Measurements from ENCODE around the gene PGR.

The PGR gene

GRCh38 chr11:101129203-101129943 is at the start of gene PGR:
PGR (minus strand) TSS chr11:101129813; CDS start chr11:101129070, 743 bp downstream.
- DNase-seq = no peak

GRCh38 chr11:101176381-101176780 is 46.8 kb upstream of the PGR start:
- DNase-seq = no peak

- no peak for DNase-seq
These were observed 40.3 kb upstream of the PGR start for GRCh38 chr11:101169944-101170343.

GRCh38 chr11:101166038-101166437 is 36.4 kb upstream of the PGR start:
- no peak for DNase-seq

- DNase-seq = no peak
These were observed 28.5 kb upstream of the PGR start for GRCh38 chr11:101158119-101158518.

GRCh38 chr11:101138245-101138930 is 8.8 kb upstream of the PGR start:
- no peak for DNase-seq

GRCh38 chr11:101133190-101133589 is 3.6 kb upstream of the PGR start:
- no peak for DNase-seq

GRCh38 chr11:101128571-101129202 is 926 bp downstream of the PGR start:
- DNase-seq = no peak

- no peak for DNase-seq
These were observed 1.7 kb downstream of the PGR start for GRCh38 chr11:101127699-101128570.

- DNase-seq = no peak
These were observed 2.4 kb downstream of the PGR start for GRCh38 chr11:101127197-101127698.

- no peak for DNase-seq
These were observed 2.9 kb downstream of the PGR start for GRCh38 chr11:101126551-101127196.

GRCh38 chr11:101115671-101116160 is 13.9 kb downstream of the PGR start:
- DNase-seq = no peak

GRCh38 chr11:101113540-101113939 is 16.1 kb downstream of the PGR start:
- DNase-seq = no peak

GRCh38 chr11:101104716-101105115 is 24.9 kb downstream of the PGR start:
- DNase-seq = no peak

GRCh38 chr11:101103433-101103832 is 26.2 kb downstream of the PGR start:
- no peak for DNase-seq

GRCh38 chr11:101100601-101101000 is 29.0 kb downstream of the PGR start:
- DNase-seq = no peak

GRCh38 chr11:101096036-101096704 is 33.4 kb downstream of the PGR start:
- no peak for DNase-seq

GRCh38 chr11:101091781-101092180 is 37.8 kb downstream of the PGR start:
- no peak for DNase-seq

- DNase-seq = no peak
These were observed 38.8 kb downstream of the PGR start for GRCh38 chr11:101090679-101091270.

GRCh38 chr11:101083335-101083734 is 46.3 kb downstream of the PGR start:
- DNase-seq = no peak

- no peak for DNase-seq
These were observed 46.8 kb downstream of the PGR start for GRCh38 chr11:101082813-101083212.
